ENCODE results near the gene YBX2. TPM values are rescaled to one million over a fixed set of nuclear protein-coding genes. Genes with fewer than 3 reads are reported as not detected.
"Not testable (repeated sequence)": the region's sequence is repeated elsewhere in the genome, so short reads cannot be mapped to it uniquely, and the experiment has no call there.

YBX2 gene
- total and polyA plus RNA-seq, 4 experiments from 2014 or later = 0.26 to 0.39 TPM; not detected in 2

DNA sequence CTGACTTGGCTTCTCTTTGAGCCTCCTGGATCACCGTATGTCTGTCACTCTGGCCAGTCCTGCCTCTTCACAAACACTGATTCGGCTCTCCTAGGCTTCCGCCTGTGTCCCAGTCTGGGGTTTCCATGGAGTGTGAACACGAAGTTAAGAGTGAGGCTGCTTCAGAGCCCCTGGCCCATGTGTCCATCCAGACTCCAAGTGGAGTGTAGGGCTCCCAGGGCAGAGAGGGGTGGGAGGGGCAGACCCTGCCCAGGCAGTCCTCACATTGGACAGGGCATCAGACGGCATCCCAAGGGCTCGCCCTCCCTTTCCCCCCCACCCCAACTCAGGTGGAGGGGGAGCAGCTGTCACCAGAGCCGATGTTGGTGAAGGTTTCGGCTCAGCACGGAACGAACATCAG is 50.6 kb downstream of the YBX2 start:
- H3K4me1 ChIP-seq (ENCODE audit: insufficient read depth, low read length) = peaks cover 35% of the 10 kb centered on the region
- H3K27me3 ChIP-seq (ENCODE audit: insufficient read depth, low read length); intact Hi-C loops (cut with micrococcal nuclease); DNase-seq; H3K9me3 Mint-ChIP-seq; H3K4me3 ChIP-seq (ENCODE audit: low read length in 2 of 2); H3K27me3 Mint-ChIP-seq; H3K9me3 ChIP-seq (ENCODE audit: control insufficient read depth in 1 of 2, low read length in 2 of 2): not testable (repeated sequence)
- peak overlapping the region; percentile 96 for H3K27ac ChIP-seq (ENCODE audit: low read depth, low read length)
- Mint-ChIP-seq H3K27ac (peak overlapping the region in 6 of 7 donors; percentile 22 to 100 (median 93)), H3K4me1 (peaks cover 27 to 58% (median 39%) of the 10 kb centered on the region in 4 donors), H3K36me3 (peaks cover 24 to 60% of the 10 kb centered on the region in 2 donors), H3K4me3 (peak overlapping the region in 3 of 8 donors; percentile 25 to 66 (median 29))
- ChIA-PET POLR2A (ENCODE audit: partially characterized antibody) (interaction anchor here (0.7 to 17.6 kb wide), 5 partner anchors 6 to 52 kb away, joined by 3 to 435 read pairs (median 17); partner anchors contain the start of genes ACADVL, CTDNEP1, DLG4 and DVL2), CTCF (ENCODE audit: partially characterized antibody) (interaction anchor here (1.4 kb wide), 1 partner anchor 52 kb away, joined by 3 read pairs; no protein-coding TSS in a partner anchor)
- peaks cover 28% of the 10 kb centered on the region for H3K36me3 ChIP-seq (ENCODE audit: insufficient read depth, low read length)

DNA sequence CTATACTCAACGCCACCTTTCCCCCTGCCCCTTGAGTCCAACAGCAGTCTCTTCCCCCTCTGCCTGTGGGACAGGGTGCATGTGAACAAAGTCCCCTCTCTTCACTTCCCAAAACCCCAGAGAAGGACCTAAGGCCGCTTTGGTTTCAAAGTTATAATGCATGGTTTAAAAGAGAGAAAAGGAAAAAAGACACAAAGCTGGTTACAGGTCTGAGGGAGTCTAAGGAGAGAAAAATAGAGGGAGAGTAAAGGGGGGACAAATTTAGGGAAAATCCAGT is 51.0 kb downstream of the YBX2 start:
- Mint-ChIP-seq H3K4me1 (peaks cover 24 to 57% (median 36%) of the 10 kb centered on the region in 4 donors), H3K9me3 (peaks cover 0 to 8% (median 0%) of the 10 kb centered on the region in 8 donors), H3K27ac (peak overlapping the region; percentile 84 to 100 (median 90)), H3K36me3 (peaks cover 24 to 64% of the 10 kb centered on the region in 2 donors), H3K27me3 (peaks cover 0 to 2% of the 10 kb centered on the region in 2 donors), H3K4me3 (peak overlapping the region; percentile 71 to 96 (median 85))
- peak overlapping the region; percentile 96 for H3K27ac ChIP-seq (ENCODE audit: low read depth, low read length)
- no peaks in the 10 kb centered on the region for H3K9me3 ChIP-seq (ENCODE audit: control insufficient read depth in 1 of 2, low read length in 2 of 2)
- H3K4me3 ChIP-seq (ENCODE audit: low read length in 2 of 2) = peak overlapping the region; percentile 74 to 82
- H3K36me3 ChIP-seq (ENCODE audit: insufficient read depth, low read length) = peaks cover 28% of the 10 kb centered on the region
- peaks cover 30% of the 10 kb centered on the region for H3K4me1 ChIP-seq (ENCODE audit: insufficient read depth, low read length)
- no peak for DNase-seq
- intact Hi-C loops (cut with micrococcal nuclease) = no loop called here
- H3K27me3 ChIP-seq (ENCODE audit: insufficient read depth, low read length) = no peaks in the 10 kb centered on the region
- ChIA-PET POLR2A (ENCODE audit: partially characterized antibody) (interaction anchor here (1.2 to 17.6 kb wide), 17 partner anchors 7 to 443 kb away, joined by 3 to 435 read pairs (median 7); partner anchors contain the start of genes ACADVL, ACAP1, CTDNEP1 and DLG4), CTCF (ENCODE audit: partially characterized antibody) (interaction anchor here (1.4 kb wide), 1 partner anchor 52 kb away, joined by 3 read pairs; no protein-coding TSS in a partner anchor)

DNA sequence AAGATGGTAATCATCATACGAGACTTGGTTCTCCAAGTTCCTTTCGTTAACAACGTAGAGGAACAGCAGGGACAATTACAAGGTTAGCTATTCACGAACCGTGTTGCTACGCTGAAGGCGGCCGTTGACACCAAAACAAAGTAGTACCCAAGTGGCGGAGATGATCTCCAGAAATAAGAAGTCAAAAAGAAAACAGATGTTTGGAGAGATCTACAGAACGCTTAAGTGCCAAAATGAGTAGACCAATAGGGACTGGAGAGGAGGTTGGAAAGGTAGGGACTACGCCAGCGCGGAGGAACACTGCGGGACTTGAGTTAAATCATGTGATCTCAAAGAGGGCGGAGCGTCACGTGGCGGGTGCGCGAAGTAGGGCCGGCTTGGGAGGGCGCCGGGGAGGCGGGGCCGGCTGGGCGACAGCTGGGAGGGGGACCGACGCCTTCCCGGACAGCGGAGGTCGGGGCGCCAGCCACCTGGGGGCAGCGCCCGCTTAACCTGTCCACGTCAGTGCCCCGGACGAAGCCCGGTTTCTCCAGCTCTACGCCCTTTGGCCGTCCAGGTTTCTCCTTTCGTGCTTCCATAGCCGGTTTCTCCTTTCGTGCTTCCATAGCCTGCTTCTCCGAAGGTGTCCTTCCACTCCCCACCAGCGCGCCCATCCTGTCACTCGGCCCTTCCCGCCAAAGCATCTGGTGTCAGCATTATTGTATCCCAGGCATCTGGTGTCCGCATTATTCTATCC is 51.6 kb downstream of the YBX2 start:
- peaks cover 24 to 64% of the 10 kb centered on the region in 2 donors for H3K36me3 Mint-ChIP-seq
- Histone ChIP-seq H3K9me3 (ENCODE audit: control insufficient read depth in 1 of 2, low read length in 2 of 2) (no peaks in the 10 kb centered on the region), H3K4me3 (ENCODE audit: low read length in 2 of 2) (peak overlapping the region; percentile 74 to 82), H3K27ac (ENCODE audit: low read depth, low read length) (peak overlapping the region; percentile 96), H3K4me1 (ENCODE audit: insufficient read depth, low read length) (peaks cover 29% of the 10 kb centered on the region), H3K36me3 (ENCODE audit: insufficient read depth, low read length) (peaks cover 28% of the 10 kb centered on the region), H3K27me3 (ENCODE audit: insufficient read depth, low read length) (no peaks in the 10 kb centered on the region)
- intact Hi-C loops (cut with micrococcal nuclease) = no loop called here
- peaks cover 0 to 2% of the 10 kb centered on the region in 2 donors for H3K27me3 Mint-ChIP-seq
- peaks cover 24 to 56% (median 35%) of the 10 kb centered on the region in 4 donors for H3K4me1 Mint-ChIP-seq
- ChIA-PET POLR2A (ENCODE audit: partially characterized antibody) (interaction anchor here (0.5 to 17.6 kb wide), 22 partner anchors 7 to 875 kb away, joined by 3 to 435 read pairs (median 6); partner anchors contain the start of genes ACADVL, ACAP1, CTDNEP1 and DLG4), CTCF (ENCODE audit: partially characterized antibody) (interaction anchor here (0.9 to 1.5 kb wide), 4 partner anchors 22 to 53 kb away, joined by 3 to 8 read pairs (median 4); partner anchors contain the start of genes ACADVL and DLG4)
- peak; percentile 93 to 95 (median 95) for DNase-seq
- H3K4me3 Mint-ChIP-seq = peak overlapping the region; percentile 95 to 100 (median 96)
- H3K9me3 Mint-ChIP-seq = peaks cover 0 to 8% (median 0%) of the 10 kb centered on the region in 8 donors
- H3K27ac Mint-ChIP-seq = peak overlapping the region; percentile 98 to 100 (median 100)

DNA sequence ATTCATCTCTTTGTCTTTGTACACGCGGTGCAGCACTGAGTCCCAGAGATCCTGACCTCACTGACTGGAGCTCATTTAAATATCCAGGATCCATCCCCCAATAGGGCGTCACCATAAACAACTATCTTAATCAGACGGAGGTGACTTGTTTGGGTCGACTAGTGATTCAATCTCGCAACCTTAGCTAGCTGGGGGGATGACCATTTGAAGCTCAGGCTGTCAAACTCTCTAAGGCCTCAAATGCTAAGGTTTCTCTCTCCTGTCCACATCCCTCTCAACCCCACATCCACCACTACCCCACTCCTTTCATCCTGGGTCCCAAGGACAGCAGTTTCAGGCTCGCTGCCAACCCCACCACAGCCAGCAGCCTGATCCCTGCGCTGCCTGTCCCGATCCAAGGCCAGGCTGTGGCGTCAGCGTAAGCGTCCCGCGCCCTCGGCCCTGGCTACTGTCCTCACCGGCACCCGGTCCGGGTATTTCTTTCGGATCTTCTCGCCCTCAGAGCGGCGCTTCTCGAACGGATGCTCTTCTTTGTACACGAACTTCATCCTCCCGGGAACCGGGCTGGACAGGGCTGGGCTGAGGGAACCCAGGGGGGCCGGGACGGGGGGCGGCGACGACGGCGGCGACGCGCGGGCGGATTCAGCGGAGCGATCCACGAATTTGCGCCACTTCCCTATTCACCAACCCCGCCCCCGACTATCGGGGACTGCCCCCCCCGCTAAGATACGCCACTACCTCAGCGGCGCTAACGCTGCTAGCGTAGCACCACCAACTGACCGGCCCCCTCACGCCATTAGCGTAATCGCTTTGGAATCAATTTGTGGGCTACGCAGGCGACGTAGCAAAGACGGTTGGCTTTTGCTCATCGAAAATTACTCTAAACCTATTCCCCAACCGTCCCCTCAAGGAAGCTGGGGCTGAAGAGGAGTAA is 52.4 kb downstream of the YBX2 start, which contains the start of gene GABARAP:
Gene GABARAP (minus strand): TSS at position 667 of the 934 bp plus-strand sequence. CDS start 119 bp downstream, at position 548.
- CTCF ChIA-PET (ENCODE audit: partially characterized antibody) = interaction anchor here (0.9 to 1.8 kb wide), 7 partner anchors 8 to 55 kb away, joined by 3 to 8 read pairs (median 6); partner anchors contain the start of genes ACADVL and DLG4

DNA sequence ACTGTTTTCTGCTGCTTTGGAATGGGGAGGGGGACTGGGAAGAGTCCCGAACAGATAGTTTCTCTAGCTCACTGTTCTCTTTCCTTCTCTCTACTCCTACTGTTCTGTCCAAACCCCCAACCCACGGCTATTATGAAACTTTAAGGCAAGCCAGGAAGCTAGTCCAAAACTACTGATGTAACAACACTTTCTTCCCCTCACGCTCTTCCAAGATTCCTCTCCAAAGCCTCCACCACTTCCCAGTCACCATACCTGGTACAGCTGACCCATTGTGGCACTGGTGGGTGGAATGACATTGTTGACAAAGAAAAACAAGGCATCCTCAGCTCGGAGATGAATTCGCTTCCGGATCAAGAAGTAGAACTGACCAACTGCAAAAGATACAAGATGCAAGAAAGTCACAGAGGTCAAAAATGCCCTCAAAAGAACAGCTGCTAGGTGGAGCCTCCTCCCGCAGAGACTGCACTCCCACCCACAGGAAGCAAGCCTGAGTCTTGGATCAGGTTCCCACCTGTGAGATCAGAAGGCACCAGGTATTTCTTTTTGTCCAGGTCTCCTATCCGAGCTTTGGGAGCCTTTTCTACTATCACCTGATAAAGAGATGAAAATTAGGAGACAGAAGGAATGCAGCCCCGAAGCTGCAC is 53.2 kb downstream of the YBX2 start:
- ChIA-PET CTCF (ENCODE audit: partially characterized antibody) (interaction anchor here (0.9 to 1.8 kb wide), 7 partner anchors 8 to 238 kb away, joined by 3 to 8 read pairs (median 3); partner anchors contain the start of genes ACAP1 and ZBTB4), POLR2A (ENCODE audit: partially characterized antibody) (interaction anchor here (0.9 to 17.6 kb wide), 9 partner anchors 9 to 446 kb away, joined by 3 to 435 read pairs (median 14); partner anchors contain the start of genes ACADVL, ACAP1, CTDNEP1 and DLG4)
- Histone ChIP-seq H3K27ac (ENCODE audit: low read depth, low read length) (peak overlapping the region; percentile 96), H3K4me3 (ENCODE audit: low read length in 2 of 2) (peak overlapping the region; percentile 74 to 82), H3K4me1 (ENCODE audit: insufficient read depth, low read length) (peaks cover 44% of the 10 kb centered on the region), H3K9me3 (ENCODE audit: control insufficient read depth in 1 of 2, low read length in 2 of 2) (no peaks in the 10 kb centered on the region), H3K36me3 (ENCODE audit: insufficient read depth, low read length) (peaks cover 29% of the 10 kb centered on the region), H3K27me3 (ENCODE audit: insufficient read depth, low read length) (no peaks in the 10 kb centered on the region)
- Mint-ChIP-seq H3K4me3 (peak overlapping the region; percentile 95 to 100 (median 96)), H3K27me3 (peaks cover 0 to 2% of the 10 kb centered on the region in 2 donors), H3K36me3 (peaks cover 24 to 65% of the 10 kb centered on the region in 2 donors), H3K4me1 (peaks cover 34 to 61% (median 41%) of the 10 kb centered on the region in 4 donors), H3K27ac (peak overlapping the region; percentile 98 to 100 (median 100)), H3K9me3 (peaks cover 0 to 8% (median 0%) of the 10 kb centered on the region in 8 donors)
- DNase-seq = no peak
- intact Hi-C loops (cut with micrococcal nuclease) = no loop called here

More for the DNA sequence above, 52.4 kb downstream of the YBX2 start, which contains the start of gene GABARAP:
- Histone ChIP-seq H3K27me3 (ENCODE audit: insufficient read depth, low read length) (no peaks in the 10 kb centered on the region), H3K9me3 (ENCODE audit: control insufficient read depth in 1 of 2, low read length in 2 of 2) (no peaks in the 10 kb centered on the region), H3K4me1 (ENCODE audit: insufficient read depth, low read length) (peaks cover 36% of the 10 kb centered on the region), H3K27ac (ENCODE audit: low read depth, low read length) (peak within 1 kb of the TSS; percentile 96), H3K4me3 (ENCODE audit: low read length in 2 of 2) (peak within 1 kb of the TSS; percentile 74 to 82), H3K36me3 (ENCODE audit: insufficient read depth, low read length) (peaks cover 28% of the 10 kb centered on the region)
- intact Hi-C loops (cut with micrococcal nuclease) = no loop called here
- POLR2A ChIA-PET (ENCODE audit: partially characterized antibody) = interaction anchor here (0.5 to 17.6 kb wide), 23 partner anchors 8 to 876 kb away, joined by 3 to 435 read pairs (median 6); partner anchors contain the start of genes ACADVL, ACAP1, CTDNEP1 and DLG4
- Mint-ChIP-seq H3K9me3 (peaks cover 0 to 8% (median 0%) of the 10 kb centered on the region in 8 donors), H3K4me3 (peak within 1 kb of the TSS; percentile 95 to 100 (median 96)), H3K4me1 (peaks cover 30 to 61% (median 39%) of the 10 kb centered on the region in 4 donors), H3K27ac (peak within 1 kb of the TSS; percentile 98 to 100 (median 100)), H3K36me3 (peaks cover 26 to 66% of the 10 kb centered on the region in 2 donors), H3K27me3 (peaks cover 0 to 2% of the 10 kb centered on the region in 2 donors)
- DNase-seq = peak; percentile 90 to 94 (median 90)

DNA sequence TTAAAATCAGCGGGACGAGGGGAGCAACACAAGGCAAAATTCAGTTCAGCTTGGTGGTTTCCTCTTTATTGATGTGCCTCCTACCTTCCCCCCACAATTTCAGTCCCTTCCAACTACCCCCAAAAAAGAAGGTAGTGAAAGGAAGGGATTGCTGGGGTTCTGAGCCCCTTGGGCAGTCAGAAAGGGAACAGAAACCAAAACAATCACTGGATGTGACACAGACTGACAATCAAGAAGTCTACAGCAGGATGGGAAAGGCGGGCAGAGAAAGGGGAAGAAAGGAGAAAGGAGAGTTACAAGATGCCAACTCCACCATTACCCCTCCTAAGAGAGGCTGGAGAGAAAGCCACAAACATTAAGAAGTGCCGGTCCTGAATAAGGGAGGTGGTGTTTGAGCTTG is 54.1 kb downstream of the YBX2 start:
- no peaks in the 10 kb centered on the region for H3K27me3 ChIP-seq (ENCODE audit: insufficient read depth, low read length)
- Mint-ChIP-seq H3K9me3 (peaks cover 0 to 8% (median 0%) of the 10 kb centered on the region in 8 donors), H3K27me3 (peaks cover 0 to 2% of the 10 kb centered on the region in 2 donors), H3K36me3 (peaks cover 25 to 66% of the 10 kb centered on the region in 2 donors), H3K4me3 (peak overlapping the region; percentile 66 to 99 (median 96)), H3K27ac (peak overlapping the region; percentile 90 to 100 (median 99)), H3K4me1 (peaks cover 37 to 65% (median 47%) of the 10 kb centered on the region in 4 donors)
- no peaks in the 10 kb centered on the region for H3K9me3 ChIP-seq (ENCODE audit: control insufficient read depth in 1 of 2, low read length in 2 of 2)
- peak overlapping the region; percentile 85 for H3K27ac ChIP-seq (ENCODE audit: low read depth, low read length)
- POLR2A ChIA-PET (ENCODE audit: partially characterized antibody) = interaction anchor here (1.3 to 17.6 kb wide), 7 partner anchors 10 to 446 kb away, joined by 3 to 435 read pairs (median 24); partner anchors contain the start of genes ACADVL, CTDNEP1, DLG4 and ELP5
- peaks cover 52% of the 10 kb centered on the region for H3K4me1 ChIP-seq (ENCODE audit: insufficient read depth, low read length)
- H3K36me3 ChIP-seq (ENCODE audit: insufficient read depth, low read length) = peaks cover 26% of the 10 kb centered on the region
- DNase-seq = no peak
- CTCF ChIA-PET (ENCODE audit: partially characterized antibody) = interaction anchor here (0.9 to 1.8 kb wide), 4 partner anchors 19 to 239 kb away, joined by 3 to 8 read pairs (median 3); partner anchors contain the start of genes ACAP1 and ZBTB4
- no peak overlapping the region for H3K4me3 ChIP-seq (ENCODE audit: low read length in 2 of 2)
- intact Hi-C loops (cut with micrococcal nuclease) = no loop called here

Data from CD4-positive, alpha-beta memory T cell (primary cell).